Body of pancreas (tissue), 4 donors: ENCODE measurements around the gene IER3. TPM values are rescaled to one million over a fixed set of nuclear protein-coding genes. Genes with fewer than 3 reads are reported as not detected.
"Not testable (repeated sequence)": the region's sequence is repeated elsewhere in the genome, so short reads cannot be mapped to it uniquely, and the experiment has no call there.

Source experiments
- ATAC-seq: fragments of 150-250 bp; one replicate; pipeline ENCODE4 v1.9.1; 2016
- DNase-seq, 4 donors: peaks; one replicate each; pipeline ENCODE4 v3.0.0-alpha.2; 2019
- H3K27ac ChIP-seq, 4 donors: fragments of 200-600 bp; sonication (generic); 1 replicate in 3 of 4; 2 replicates in 1 of 4; pipeline versions ENCODE4 v1.5.1 to v1.6.1; 2016 to 2019; ENCODE audit warnings: mild to moderate bottlenecking in 1 of 4, mixed read lengths in 1 of 4, moderate library complexity in 1 of 4
- H3K27me3 ChIP-seq, 2 donors: fragments of 200-600 bp; sonication (generic); one replicate each; pipeline ENCODE4 v1.6.0; 2016; ENCODE audit warnings: mild to moderate bottlenecking in 1 of 2
- H3K36me3 ChIP-seq, 2 donors: fragments of 200-600 bp; sonication (generic); replicated peaks in 1 of 2; 2 replicates each; pipeline ENCODE4 v1.5.1; 2016; ENCODE audit warnings: low read depth in 2 of 2; ENCODE audit not compliant: insufficient read depth in 1 of 2
- H3K4me1 ChIP-seq: fragments of 200-600 bp; sonication (generic); one replicate; pipeline ENCODE4 v1.6.0; 2016
- H3K4me3 ChIP-seq, 2 donors: fragments of 200-600 bp; sonication (generic); 1 replicate in 1 of 2; 2 replicates in 1 of 2; pipeline ENCODE4 v1.5.1; 2016 to 2019
- H3K9me3 ChIP-seq, 3 donors: fragments of 200-600 bp; sonication (generic); 1 replicate in 2 of 3; 2 replicates in 1 of 3; pipeline ENCODE4 v1.5.1; 2016
- POLR2A ChIP-seq, 3 donors: fragments of 450-650 bp; IDR thresholded peaks; one replicate each; pipeline ENCODE4 v1.6.1; 2016; ENCODE audit warnings: antibody characterized with exemption in 3 of 3, mild to moderate bottlenecking in 2 of 3
- WGBS, 2 donors: methylation state at CpG; one replicate each; pipeline ENCODE4 v1.1.5; 2017; 5-methylcytosine and 5-hydroxymethylcytosine counted together
- intact Hi-C: fragments of 100-400 bp; cut with DNase I; formaldehyde crosslinking; loops from one replicate; pipeline ENCODE4 v1.15.1; 2023
- total RNA-seq, 2 donors: library from RNA; depleted of rRNA; stranded (reverse); fragments of >200 nt; gene quantifications; one replicate each; pipeline ENCODE4 v1.1.0, GENCODE V29; 2016
- TF ChIP-seq, protein P1 (sequence below), 7 experiments: fragments of 450-650 bp in 4 of 7; fragments of 200-600 bp in 3 of 7; sonication (generic) in 3 of 7; IDR thresholded peaks; one replicate each; pipeline ENCODE4 v1.5.1; 2016 to 2019; ENCODE audit warnings: antibody characterized with exemption in 7 of 7

IER3 gene
- total RNA-seq, 2 donors from 2014 or later, result 46.4 to 60.3 TPM

DNA sequence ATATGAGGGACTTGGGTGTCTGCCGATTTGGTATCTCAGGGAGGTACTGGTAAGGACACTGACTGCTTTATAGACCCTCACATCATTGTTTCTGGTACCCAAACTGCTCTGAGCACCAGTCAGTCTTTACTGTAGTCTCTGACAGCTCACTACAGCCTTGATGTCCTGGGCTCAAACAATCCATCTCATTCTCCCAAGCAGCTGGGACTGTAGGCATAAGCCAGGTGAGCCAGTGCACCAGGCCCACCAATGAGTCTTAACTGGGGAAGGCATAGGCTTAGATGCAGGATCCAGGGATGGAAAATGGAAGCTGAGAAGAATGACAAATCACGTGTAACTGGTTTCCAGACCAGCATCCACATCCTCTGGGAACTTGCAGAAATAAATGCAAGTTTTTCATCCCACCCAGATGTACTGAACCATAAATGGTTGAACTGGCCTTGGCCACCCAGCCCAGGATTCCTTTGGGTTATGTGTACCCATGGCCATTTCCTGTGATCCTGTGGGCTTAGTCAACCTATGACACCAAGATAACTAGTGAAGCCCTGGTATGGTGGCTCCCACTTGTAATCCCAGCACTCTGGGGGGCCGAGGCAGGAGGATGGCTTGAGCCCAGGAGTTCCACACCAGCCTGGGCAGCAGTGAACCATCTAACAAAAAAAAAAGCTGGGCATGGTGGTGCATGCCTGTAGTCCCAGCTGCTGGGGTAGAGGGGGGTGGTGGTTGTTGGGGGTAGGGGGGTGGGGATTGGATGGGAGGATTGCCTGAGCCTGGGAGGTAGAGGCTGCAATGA lies 18.4 kb downstream of the IER3 start:
- Histone ChIP-seq H3K36me3 (peaks cover 9 to 33% of the 10 kb centered on the region in 2 donors), H3K9me3 (no peaks in the 10 kb centered on the region), H3K27me3 (no peaks in the 10 kb centered on the region), H3K4me3 (no peak overlapping the region), H3K27ac (no peak overlapping the region), H3K4me1 (peaks cover 42% of the 10 kb centered on the region)
- intact Hi-C loops, result loop anchor here (5.0 kb wide), 1 partner anchor 44 kb away; no protein-coding TSS in a partner anchor
- 44 to 70% methylated on average over 2 to 3 of the region's 3 CpGs for WGBS, 2 donors
- ATAC-seq (no peak), DNase-seq (no peak)
- TF ChIP-seq, protein P1, sequence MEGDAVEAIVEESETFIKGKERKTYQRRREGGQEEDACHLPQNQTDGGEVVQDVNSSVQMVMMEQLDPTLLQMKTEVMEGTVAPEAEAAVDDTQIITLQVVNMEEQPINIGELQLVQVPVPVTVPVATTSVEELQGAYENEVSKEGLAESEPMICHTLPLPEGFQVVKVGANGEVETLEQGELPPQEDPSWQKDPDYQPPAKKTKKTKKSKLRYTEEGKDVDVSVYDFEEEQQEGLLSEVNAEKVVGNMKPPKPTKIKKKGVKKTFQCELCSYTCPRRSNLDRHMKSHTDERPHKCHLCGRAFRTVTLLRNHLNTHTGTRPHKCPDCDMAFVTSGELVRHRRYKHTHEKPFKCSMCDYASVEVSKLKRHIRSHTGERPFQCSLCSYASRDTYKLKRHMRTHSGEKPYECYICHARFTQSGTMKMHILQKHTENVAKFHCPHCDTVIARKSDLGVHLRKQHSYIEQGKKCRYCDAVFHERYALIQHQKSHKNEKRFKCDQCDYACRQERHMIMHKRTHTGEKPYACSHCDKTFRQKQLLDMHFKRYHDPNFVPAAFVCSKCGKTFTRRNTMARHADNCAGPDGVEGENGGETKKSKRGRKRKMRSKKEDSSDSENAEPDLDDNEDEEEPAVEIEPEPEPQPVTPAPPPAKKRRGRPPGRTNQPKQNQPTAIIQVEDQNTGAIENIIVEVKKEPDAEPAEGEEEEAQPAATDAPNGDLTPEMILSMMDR (IDR thresholded peaks at IDR 0.05), result no peak
- no peak for TF ChIP-seq POLR2A (IDR thresholded peaks at IDR 0.05)

DNA sequence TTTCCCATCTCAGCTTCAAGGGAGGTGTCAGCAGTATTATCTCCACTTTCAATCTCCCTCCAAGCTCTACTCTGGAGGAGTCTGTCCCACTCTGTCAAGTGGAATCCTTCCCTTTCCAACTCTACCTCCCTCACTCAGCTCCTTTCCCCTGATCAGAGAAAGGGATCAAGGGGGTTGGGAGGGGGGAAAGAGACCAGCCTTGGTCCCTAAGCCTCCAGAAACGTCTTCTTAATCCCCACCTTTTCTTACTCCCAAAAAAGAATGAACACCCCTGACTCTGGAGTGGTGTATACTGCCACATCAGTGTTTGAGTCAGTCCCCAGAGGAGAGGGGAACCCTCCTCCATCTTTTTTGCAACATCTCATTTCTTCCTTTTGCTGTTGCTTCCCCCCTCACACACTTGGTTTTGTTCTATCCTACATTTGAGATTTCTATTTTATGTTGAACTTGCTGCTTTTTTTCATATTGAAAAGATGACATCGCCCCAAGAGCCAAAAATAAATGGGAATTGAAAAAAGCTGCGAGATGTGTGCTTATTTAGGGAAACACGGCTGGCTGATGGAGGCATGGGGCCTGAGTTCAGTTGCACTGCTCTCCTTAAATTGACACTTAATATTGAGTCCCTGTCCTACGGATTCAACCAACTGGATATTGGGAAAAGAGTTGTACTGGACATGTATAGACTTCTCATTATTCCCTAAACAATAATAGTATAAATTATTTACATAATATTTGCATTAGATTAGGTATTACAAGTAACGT lies 19.3 kb downstream of the IER3 start:
- Histone ChIP-seq H3K36me3 (peaks cover 9 to 33% of the 10 kb centered on the region in 2 donors), H3K27me3 (no peaks in the 10 kb centered on the region), H3K9me3 (no peaks in the 10 kb centered on the region), H3K4me3 (no peak overlapping the region), H3K4me1 (peaks cover 34% of the 10 kb centered on the region), H3K27ac (peak overlapping the region in 1 of 4 donors; percentile 20)
- DNase-seq (no peak), ATAC-seq (no peak)
- intact Hi-C loops, result loop anchor here (5.0 kb wide), 1 partner anchor 43 kb away; no protein-coding TSS in a partner anchor
- WGBS, 2 donors, result 46 to 48% methylated on average over 6 of the region's 6 CpGs
- TF ChIP-seq, protein P1 (IDR thresholded peaks at IDR 0.05), result no peak
- TF ChIP-seq POLR2A (IDR thresholded peaks at IDR 0.05), result peak in 1 of 3 donors; percentile 8

GRCh38 chr6:30723843-30724741 lies 20.3 kb downstream of the IER3 start:
- 60 to 68% methylated on average over 29 of the region's 29 CpGs for WGBS, 2 donors
- DNase-seq, H3K9me3 ChIP-seq, H3K27me3 ChIP-seq, intact Hi-C loops, H3K4me3 ChIP-seq, ATAC-seq: not testable (repeated sequence)
- H3K36me3 ChIP-seq, result peaks cover 9 to 29% of the 10 kb centered on the region in 2 donors
- TF ChIP-seq, protein P1 (IDR thresholded peaks at IDR 0.05), result peak in 1 of 7 experiments; percentile 6
- peaks cover 42% of the 10 kb centered on the region for H3K4me1 ChIP-seq
- peak overlapping the region in 1 of 4 donors; percentile 38 for H3K27ac ChIP-seq

- DNase-seq, ATAC-seq, intact Hi-C loops, H3K27me3 ChIP-seq, H3K4me3 ChIP-seq, H3K9me3 ChIP-seq: not testable (repeated sequence)
- Histone ChIP-seq H3K4me1 (peaks cover 46% of the 10 kb centered on the region), H3K27ac (peak overlapping the region in 1 of 4 donors; percentile 97), H3K36me3 (peaks cover 9 to 29% of the 10 kb centered on the region in 2 donors)
- WGBS, 2 donors, result 61 to 62% methylated on average over 16 of the region's 16 CpGs
Observed at GRCh38 chr6:30723159-30723842, 21.0 kb downstream of the IER3 start.
